A549 (cell line): Measurements from ENCODE around the gene DYRK1A. TPM values are rescaled to one million over a fixed set of nuclear protein-coding genes. Genes with fewer than 3 reads are reported as not detected.

Source experiments
- ATAC-seq, 2 experiments: fragments of 200-7000 bp in 1 of 2; fragments of >200 bp in 1 of 2; cut with Nextera tagmentation in 1 of 2; cut with Tn5 transposase in 1 of 2; 3 replicates each; pipeline versions ENCODE4 v1.8.0 to v1.9.1; 2018 to 2020; ENCODE audit warnings: mild to moderate bottlenecking in 1 of 2, moderate library complexity in 1 of 2
- CTCF ChIA-PET: fragments of 300-600 bp; sonication (Branson Sonifier 250); formaldehyde crosslinking; extraction: SDS; loops from one replicate; lab custom pipeline; 2021; ENCODE audit warnings: antibody characterized with exemption, inconsistent platforms; lab: Yijun Ruan, JAX
- POLR2A ChIA-PET: fragments of 350-600 bp; formaldehyde crosslinking; extraction: SDS; loops from one replicate; lab custom pipeline; 2021; ENCODE audit warnings: antibody characterized with exemption, inconsistent platforms; lab: Yijun Ruan, JAX
- DNase-seq, 2 experiments: peaks; one replicate each; pipeline versions ENCODE4 v3.0.0 to v3.0.0-alpha.2; 2011 to 2016; ENCODE audit warnings: low read depth in 1 of 2, low spot score in 1 of 2
- FAIRE-seq: peaks from 2 replicates; lab custom pipeline; 2011; peaks lifted over from hg19 to GRCh38; lab: Jason Lieb, UNC
- H3K27ac ChIP-seq, 2 experiments: fragments of >200 bp; sonication (Bioruptor Twin); formaldehyde crosslinking; 3 replicates each; pipeline ENCODE4 v1.5.1; 2016 to 2017
- H3K4me1 ChIP-seq: fragments of >200 bp; sonication (Bioruptor Twin); formaldehyde crosslinking; 3 replicates; pipeline ENCODE4 v1.6.1; 2016
- H3K4me2 ChIP-seq: fragments of >200 bp; sonication (Bioruptor Twin); formaldehyde crosslinking; 3 replicates; pipeline ENCODE4 v1.6.1; 2016
- H3K4me3 ChIP-seq: fragments of >200 bp; sonication (Bioruptor Twin); formaldehyde crosslinking; 3 replicates; pipeline ENCODE4 v1.5.1; 2016
- H3K9me3 ChIP-seq: fragments of >200 bp; sonication (Bioruptor Twin); formaldehyde crosslinking; 3 replicates; pipeline ENCODE4 v1.6.1; 2016
- CBX2 ChIP-seq: fragments of 200-600 bp; sonication (generic); IDR thresholded peaks from 2 replicates; pipeline ENCODE4 v1.6.1; 2016; ENCODE audit warnings: low read depth, mild to moderate bottlenecking, borderline replicate concordance
- CEBPB ChIP-seq, 2 experiments: fragments of >200 bp in 1 of 2; sonication (Bioruptor Twin) in 1 of 2; formaldehyde crosslinking in 1 of 2; IDR thresholded peaks; 2 replicates each; pipeline ENCODE4 v1.6.1; 2012 to 2016
- CHD4 ChIP-seq: fragments of 200-600 bp; sonication (generic); IDR thresholded peaks from 2 replicates; pipeline ENCODE4 v1.6.1; 2016; ENCODE audit warnings: antibody characterized with exemption, mild to moderate bottlenecking, borderline replicate concordance
- CTCF ChIP-seq: fragments of >200 bp; sonication (Bioruptor Twin); formaldehyde crosslinking; IDR thresholded peaks from 3 replicates; pipeline ENCODE4 v1.5.1; 2016
- EHMT2 ChIP-seq: fragments of 200-600 bp; sonication (generic); IDR thresholded peaks from 2 replicates; pipeline ENCODE4 v1.6.1; 2016; ENCODE audit warnings: antibody characterized with exemption, low read depth, mild to moderate bottlenecking, moderate library complexity
- FOXS1 ChIP-seq: fragments of 250-450 bp; sonication (Bioruptor Pico); IDR thresholded peaks from 2 replicates; pipeline ENCODE4 v1.5.0; 2020; ENCODE audit warnings: mild to moderate bottlenecking, moderate library complexity
- GATA3 ChIP-seq: IDR thresholded peaks from 2 replicates; pipeline ENCODE4 v1.6.1; 2012; ENCODE audit warnings: borderline replicate concordance
- HDAC2 ChIP-seq: fragments of 200-600 bp; sonication (generic); IDR thresholded peaks from 2 replicates; pipeline ENCODE4 v1.6.1; 2016
- HOXB13 ChIP-seq: fragments of 250-450 bp; sonication (Bioruptor Pico); IDR thresholded peaks from 2 replicates; pipeline ENCODE4 v1.5.0; 2020; ENCODE audit warnings: low read depth, mild to moderate bottlenecking, moderate library complexity
- MAFK ChIP-seq: fragments of 450-650 bp; IDR thresholded peaks from 2 replicates; pipeline ENCODE4 v1.6.1; 2014; ENCODE audit not compliant: partially characterized antibody
- NFE2L2 ChIP-seq: fragments of 150-350 bp; conservative IDR thresholded peaks from 2 replicates; pipeline ENCODE4 v1.6.1; 2014; ENCODE audit warnings: low read length
- POLR2AphosphoS2 ChIP-seq: conservative IDR thresholded peaks from 2 replicates; pipeline ENCODE4 v1.6.1; 2012; ENCODE audit warnings: low read length, improper control_type of control experiment, inconsistent platforms
- RAD21 ChIP-seq, 2 experiments: fragments of >200 bp in 1 of 2; sonication (Bioruptor Twin) in 1 of 2; formaldehyde crosslinking in 1 of 2; IDR thresholded peaks in 1 of 2; conservative IDR thresholded peaks in 1 of 2; 2 replicates in 1 of 2; 3 replicates in 1 of 2; pipeline ENCODE4 v1.6.1; 2012 to 2018; ENCODE audit warnings: inconsistent platforms in 1 of 2
- RARB ChIP-seq: fragments of 250-450 bp; sonication (Bioruptor Pico); IDR thresholded peaks from 2 replicates; pipeline ENCODE4 v1.8.0; 2021; ENCODE audit warnings: mild to moderate bottlenecking, moderate library complexity
- SMC3 ChIP-seq: fragments of >200 bp; sonication (Bioruptor Twin); formaldehyde crosslinking; IDR thresholded peaks from 3 replicates; pipeline ENCODE4 v1.6.1; 2018; ENCODE audit warnings: inconsistent platforms
- SREBF2 ChIP-seq: fragments of 450-650 bp; IDR thresholded peaks from 2 replicates; pipeline ENCODE4 v1.6.1; 2014; ENCODE audit warnings: mild to moderate bottlenecking, moderate library complexity
- ZFP36 ChIP-seq: fragments of 450-650 bp; IDR thresholded peaks from 2 replicates; pipeline ENCODE4 v1.6.1; 2014; ENCODE audit warnings: borderline replicate concordance; ENCODE audit not compliant: partially characterized antibody
- WGBS: methylation state at CpG from one replicate; pipeline ENCODE4 v1.1.6; 2017; ENCODE audit errors: missing lambda C conversion rate; 5-methylcytosine and 5-hydroxymethylcytosine counted together
- polyA plus RNA-seq, 4 experiments: library from polyadenylated mRNA; depleted of rRNA in 3 of 4; stranded (reverse); fragments of >200 nt; fragmentation: RNase III in 1 of 4; extraction: RNeasy Plus Mini Kit Qiagen cat#74134 plus additional on column Dnase treatment in 1 of 4; gene quantifications; 2 replicates in 3 of 4; 3 replicates in 1 of 4; pipeline ENCODE4 v1.2.3, GENCODE V29; 2011 to 2017
- TF ChIP-seq, protein P1 (sequence below): IDR thresholded peaks from 2 replicates; pipeline ENCODE4 v1.6.1; 2012
- TF ChIP-seq, protein P2 (sequence below): fragments of 200-600 bp; sonication (generic); IDR thresholded peaks from 2 replicates; pipeline ENCODE4 v1.6.1; 2016; ENCODE audit warnings: antibody characterized with exemption, mild to moderate bottlenecking, moderate library complexity
- TF ChIP-seq, protein P3 (sequence below): fragments of 150-350 bp; IDR thresholded peaks from 2 replicates; pipeline ENCODE4 v1.6.1; 2014; ENCODE audit warnings: low read depth, mild to moderate bottlenecking, low read length

Gene DYRK1A
- polyA plus RNA-seq, 2 of the 4 experiments (the other 2 are of a cell fraction), result 12.7 to 29.4 TPM

- TF ChIP-seq FOXS1 (no peak), POLR2AphosphoS2 (no peak)
These were observed 201.8 kb downstream of the DYRK1A start (continued) for GRCh38 chr21:37568415-37568814.

DNA sequence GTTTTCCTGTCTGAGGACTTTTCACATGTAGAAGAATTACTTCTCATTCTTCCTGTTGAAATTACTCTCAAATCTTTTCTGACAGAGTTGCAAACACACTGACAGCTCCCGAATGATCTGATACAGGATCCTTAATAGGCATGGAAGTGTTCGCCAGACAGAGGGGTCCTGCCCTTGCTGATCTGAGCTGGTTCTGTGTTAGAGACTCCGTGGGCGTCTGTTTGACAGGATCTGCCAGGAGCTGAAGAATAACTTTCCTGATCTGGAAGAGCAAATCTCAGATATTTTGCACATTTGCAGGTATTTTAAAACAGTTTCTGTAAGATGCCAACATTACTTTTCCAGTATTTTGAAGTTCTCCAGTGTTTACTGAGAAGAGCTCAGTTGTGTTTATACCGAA lies 202.3 kb downstream of the DYRK1A start:
- no peak for ATAC-seq
- H3K4me2 ChIP-seq, result no peak overlapping the region
- no peak for FAIRE-seq
- 83% methylated on average over 5 of the region's 5 CpGs for WGBS
- CTCF ChIA-PET, result no interaction called here
- TF ChIP-seq EHMT2, result no peak
- TF ChIP-seq HOXB13 (CRISPR knock-in tag), result no peak
- no peak for TF ChIP-seq SMC3
- TF ChIP-seq CEBPB (IDR thresholded peaks at IDR 0.05), result no peak
- TF ChIP-seq ZFP36, result no peak
- no peak for TF ChIP-seq GATA3
- TF ChIP-seq CHD4, result no peak
- no peak for TF ChIP-seq RAD21 (conservative IDR thresholded peaks at IDR 0.05 in 1 of 2, IDR thresholded peaks at IDR 0.05 in 1 of 2)
- H3K4me1 ChIP-seq, result peaks cover 17% of the 10 kb centered on the region
- no peaks in the 10 kb centered on the region for H3K9me3 ChIP-seq
- DNase-seq, result no peak
- no peak overlapping the region for H3K27ac ChIP-seq
- POLR2A ChIA-PET, result no interaction called here
- no peak overlapping the region for H3K4me3 ChIP-seq

- no peak for ATAC-seq
- Histone ChIP-seq H3K27ac (no peak overlapping the region), H3K4me3 (no peak overlapping the region), H3K4me1 (no peaks in the 10 kb centered on the region), H3K9me3 (no peaks in the 10 kb centered on the region), H3K4me2 (no peak overlapping the region)
- WGBS, result 83% methylated on average over 6 of the region's 6 CpGs
- ChIA-PET CTCF (no interaction called here), POLR2A (no interaction called here)
- DNase-seq, result no peak
- no peak for FAIRE-seq
- TF ChIP-seq CTCF (no peak), MAFK (peak; percentile 43), SREBF2 (no peak)
- TF ChIP-seq, protein P1, sequence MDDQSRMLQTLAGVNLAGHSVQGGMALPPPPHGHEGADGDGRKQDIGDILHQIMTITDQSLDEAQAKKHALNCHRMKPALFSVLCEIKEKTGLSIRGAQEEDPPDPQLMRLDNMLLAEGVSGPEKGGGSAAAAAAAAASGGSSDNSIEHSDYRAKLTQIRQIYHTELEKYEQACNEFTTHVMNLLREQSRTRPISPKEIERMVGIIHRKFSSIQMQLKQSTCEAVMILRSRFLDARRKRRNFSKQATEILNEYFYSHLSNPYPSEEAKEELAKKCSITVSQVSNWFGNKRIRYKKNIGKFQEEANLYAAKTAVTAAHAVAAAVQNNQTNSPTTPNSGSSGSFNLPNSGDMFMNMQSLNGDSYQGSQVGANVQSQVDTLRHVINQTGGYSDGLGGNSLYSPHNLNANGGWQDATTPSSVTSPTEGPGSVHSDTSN, result no peak
- TF ChIP-seq, all 56 proteins: peak for 1
These were observed 204.9 kb downstream of the DYRK1A start for GRCh38 chr21:37571442-37571841.

GRCh38 chr21:37574316-37574715 lies 207.7 kb downstream of the DYRK1A start:
- H3K9me3 ChIP-seq, result peaks cover 7% of the 10 kb centered on the region
- ATAC-seq (no peak), DNase-seq (no peak), FAIRE-seq (no peak)
- WGBS, result 85% methylated on average over 4 of the region's 6 CpGs
- POLR2A ChIA-PET, result interaction anchor here (2.9 kb wide), 1 partner anchor 10 kb away, joined by 12 read pairs; no protein-coding TSS in a partner anchor
- H3K4me1 ChIP-seq, result no peaks in the 10 kb centered on the region
- no peak overlapping the region for H3K27ac ChIP-seq
- CTCF ChIA-PET, result no interaction called here
- no peak overlapping the region for H3K4me2 ChIP-seq
- TF ChIP-seq NFE2L2, result no peak
- no peak for TF ChIP-seq RARB (CRISPR knock-in tag)
- TF ChIP-seq, protein P2, sequence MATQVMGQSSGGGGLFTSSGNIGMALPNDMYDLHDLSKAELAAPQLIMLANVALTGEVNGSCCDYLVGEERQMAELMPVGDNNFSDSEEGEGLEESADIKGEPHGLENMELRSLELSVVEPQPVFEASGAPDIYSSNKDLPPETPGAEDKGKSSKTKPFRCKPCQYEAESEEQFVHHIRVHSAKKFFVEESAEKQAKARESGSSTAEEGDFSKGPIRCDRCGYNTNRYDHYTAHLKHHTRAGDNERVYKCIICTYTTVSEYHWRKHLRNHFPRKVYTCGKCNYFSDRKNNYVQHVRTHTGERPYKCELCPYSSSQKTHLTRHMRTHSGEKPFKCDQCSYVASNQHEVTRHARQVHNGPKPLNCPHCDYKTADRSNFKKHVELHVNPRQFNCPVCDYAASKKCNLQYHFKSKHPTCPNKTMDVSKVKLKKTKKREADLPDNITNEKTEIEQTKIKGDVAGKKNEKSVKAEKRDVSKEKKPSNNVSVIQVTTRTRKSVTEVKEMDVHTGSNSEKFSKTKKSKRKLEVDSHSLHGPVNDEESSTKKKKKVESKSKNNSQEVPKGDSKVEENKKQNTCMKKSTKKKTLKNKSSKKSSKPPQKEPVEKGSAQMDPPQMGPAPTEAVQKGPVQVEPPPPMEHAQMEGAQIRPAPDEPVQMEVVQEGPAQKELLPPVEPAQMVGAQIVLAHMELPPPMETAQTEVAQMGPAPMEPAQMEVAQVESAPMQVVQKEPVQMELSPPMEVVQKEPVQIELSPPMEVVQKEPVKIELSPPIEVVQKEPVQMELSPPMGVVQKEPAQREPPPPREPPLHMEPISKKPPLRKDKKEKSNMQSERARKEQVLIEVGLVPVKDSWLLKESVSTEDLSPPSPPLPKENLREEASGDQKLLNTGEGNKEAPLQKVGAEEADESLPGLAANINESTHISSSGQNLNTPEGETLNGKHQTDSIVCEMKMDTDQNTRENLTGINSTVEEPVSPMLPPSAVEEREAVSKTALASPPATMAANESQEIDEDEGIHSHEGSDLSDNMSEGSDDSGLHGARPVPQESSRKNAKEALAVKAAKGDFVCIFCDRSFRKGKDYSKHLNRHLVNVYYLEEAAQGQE, result no peak
- no peak for TF ChIP-seq CBX2
- TF ChIP-seq, protein P3, sequence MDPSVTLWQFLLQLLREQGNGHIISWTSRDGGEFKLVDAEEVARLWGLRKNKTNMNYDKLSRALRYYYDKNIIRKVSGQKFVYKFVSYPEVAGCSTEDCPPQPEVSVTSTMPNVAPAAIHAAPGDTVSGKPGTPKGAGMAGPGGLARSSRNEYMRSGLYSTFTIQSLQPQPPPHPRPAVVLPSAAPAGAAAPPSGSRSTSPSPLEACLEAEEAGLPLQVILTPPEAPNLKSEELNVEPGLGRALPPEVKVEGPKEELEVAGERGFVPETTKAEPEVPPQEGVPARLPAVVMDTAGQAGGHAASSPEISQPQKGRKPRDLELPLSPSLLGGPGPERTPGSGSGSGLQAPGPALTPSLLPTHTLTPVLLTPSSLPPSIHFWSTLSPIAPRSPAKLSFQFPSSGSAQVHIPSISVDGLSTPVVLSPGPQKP, result no peak
- TF ChIP-seq HDAC2, result no peak
- H3K4me3 ChIP-seq, result no peak overlapping the region
